Fibroblast of the aortic adventitia (primary cell): ENCODE measurements around the gene FADS2. TPM values are rescaled to one million over a fixed set of nuclear protein-coding genes. Genes with fewer than 3 reads are reported as not detected.

ENCODE experiments used
- DNase-seq: peaks from one replicate; pipeline ENCODE4 v3.0.0-alpha.2; 2010; ENCODE audit warnings: low read depth
- H3K4me3 ChIP-seq: 2 replicates; pipeline ENCODE4 v1.5.1; 2011; ENCODE audit warnings: low read depth, mild to moderate bottlenecking, control low read depth, low read length, moderate library complexity
- CTCF ChIP-seq: IDR thresholded peaks from 2 replicates; pipeline ENCODE4 v1.5.1; 2011; ENCODE audit warnings: mild to moderate bottlenecking, low read length, control low read depth, inconsistent platforms; ENCODE audit not compliant: insufficient read depth
- total RNA-seq: library from RNA; depleted of rRNA; stranded (reverse); fragments of >200 nt; gene quantifications from 2 replicates; pipeline ENCODE4 v1.2.3, GENCODE V29; 2012; ENCODE audit warnings: low replicate concordance

The FADS2 gene
- total RNA-seq, 1 donor: 125 TPM

GRCh38 chr11:61890529-61891330 lies 62.6 kb downstream of the FADS2 start:
- peak overlapping the region; percentile 91 for H3K4me3 ChIP-seq
- DNase-seq: peak; percentile 64
- TF ChIP-seq CTCF: peak; percentile 8

GRCh38 chr11:61891331-61892084 lies 63.4 kb downstream of the FADS2 start, which contains the start of gene FADS3:
Gene FADS3, minus strand, starts transcription at chr11:61891545. Its CDS starts 164 bp downstream, at chr11:61891381.
- DNase-seq: peak; percentile 67
- TF ChIP-seq CTCF: no peak
- H3K4me3 ChIP-seq: peak within 1 kb of the TSS; percentile 91

GRCh38 chr11:61892085-61892370 lies 63.9 kb downstream of the FADS2 start:
- DNase-seq: no peak
- no peak for TF ChIP-seq CTCF
- peak overlapping the region; percentile 48 for H3K4me3 ChIP-seq

- H3K4me3 ChIP-seq: no peak overlapping the region
- no peak for TF ChIP-seq CTCF
- DNase-seq: peak; percentile 96
These were observed 65.9 kb downstream of the FADS2 start for GRCh38 chr11:61893981-61894380.

- no peak for TF ChIP-seq CTCF
- no peak for DNase-seq
- H3K4me3 ChIP-seq: no peak overlapping the region
These were observed 67.1 kb downstream of the FADS2 start for GRCh38 chr11:61895046-61895717.

- TF ChIP-seq CTCF: no peak
- DNase-seq: no peak
- H3K4me3 ChIP-seq: no peak overlapping the region
These were observed 67.6 kb downstream of the FADS2 start for GRCh38 chr11:61895718-61896059.
